Adrenal gland (tissue), 5 donors: ENCODE results near the gene RTTN.

Experiments
- CTCF ChIP-seq, 6 experiments: fragments of 450-650 bp in 4 of 6; fragments of 200-600 bp in 2 of 6; sonication (generic) in 1 of 6; IDR thresholded peaks; 1 replicate in 5 of 6; 2 replicates in 1 of 6; pipeline versions ENCODE4 v1.5.1 to v1.8.0; 2016 to 2021; ENCODE audit warnings: antibody characterized with exemption in 6 of 6, mild to moderate bottlenecking in 2 of 6, moderate library complexity in 1 of 6
- POLR2A ChIP-seq, 2 donors: fragments of 450-650 bp; IDR thresholded peaks; one replicate each; pipeline ENCODE4 v1.6.1; 2017; ENCODE audit warnings: antibody characterized with exemption in 2 of 2, mild to moderate bottlenecking in 2 of 2, moderate library complexity in 1 of 2
- donor health status: DM: no; HTN: no; CAD: no.

DNA sequence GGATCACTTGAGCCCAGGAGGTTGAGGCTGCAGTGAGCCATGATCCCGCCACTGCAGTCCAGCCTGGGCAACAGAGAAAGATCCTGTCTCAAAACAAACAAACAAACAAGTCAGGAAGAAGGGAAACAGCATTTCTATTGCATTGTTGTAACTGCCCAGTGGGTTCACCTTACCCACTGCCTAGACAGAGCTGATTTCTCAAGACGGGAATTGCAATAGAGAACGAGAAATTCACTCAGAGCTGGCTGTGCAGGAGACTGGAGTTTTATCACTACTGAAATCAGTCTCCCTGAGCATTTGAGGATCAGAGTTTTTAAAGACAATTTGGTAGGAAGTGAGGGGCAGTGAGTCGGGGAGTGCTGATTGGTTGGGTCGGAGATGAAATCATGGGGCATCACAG is 24.2 kb upstream of the RTTN start:
- TF ChIP-seq POLR2A (IDR thresholded peaks at IDR 0.05) (no peak), CTCF (IDR thresholded peaks at IDR 0.05) (no peak)
